ACC112 (cell line): ENCODE data around the gene UFC1.

Experiments used
- H2AFZ ChIP-seq: fragments of 200-600 bp; sonication (generic); one replicate; pipeline ENCODE4 v1.6.0; 2017; ENCODE audit warnings: antibody characterized with exemption, low read length; ENCODE audit not compliant: unreplicated experiment
- H3K27ac ChIP-seq: fragments of 200-600 bp; sonication (generic); 2 replicates; pipeline ENCODE4 v1.5.1; 2014; ENCODE audit warnings: low read depth, mild to moderate bottlenecking, antibody characterized with exemption, low read length, moderate library complexity
- H3K27me3 ChIP-seq: fragments of 200-600 bp; sonication (generic); 2 replicates; pipeline ENCODE4 v1.6.1; 2014; ENCODE audit warnings: mild to moderate bottlenecking, antibody characterized with exemption, low read length, moderate library complexity, mixed read lengths; ENCODE audit not compliant: insufficient read depth
- H3K36me3 ChIP-seq: fragments of 200-600 bp; sonication (generic); 2 replicates; pipeline ENCODE4 v1.6.1; 2016; ENCODE audit warnings: mild to moderate bottlenecking, antibody characterized with exemption, low read length, moderate library complexity, mixed read lengths; ENCODE audit not compliant: insufficient read depth
- H3K4me1 ChIP-seq: fragments of 200-600 bp; sonication (generic); one replicate; pipeline ENCODE4 v1.6.1; 2016; ENCODE audit warnings: low read length, mixed read lengths; ENCODE audit not compliant: insufficient read depth, unreplicated experiment, control insufficient read depth
- H3K4me3 ChIP-seq: fragments of 200-600 bp; sonication (generic); 2 replicates; pipeline ENCODE4 v1.5.1; 2014; ENCODE audit warnings: mild to moderate bottlenecking, low read depth, low read length
- H3K79me2 ChIP-seq: fragments of 200-600 bp; sonication (generic); one replicate; pipeline ENCODE4 v1.6.0; 2016; ENCODE audit warnings: low read length; ENCODE audit not compliant: control insufficient read depth, unreplicated experiment, insufficient read depth

UFC1 gene

GRCh38 chr1:161192476-161193465 lies 39.0 kb downstream of the UFC1 start:
- no peak overlapping the region for H3K4me3 ChIP-seq
- peaks cover 17% of the 10 kb centered on the region for H3K79me2 ChIP-seq
- H3K36me3 ChIP-seq: peaks cover 2% of the 10 kb centered on the region; the same call in 1 of the 2 replicates
- H3K27ac ChIP-seq: peak overlapping the region; percentile 35; the same call in 1 of the 2 replicates
- no peaks in the 10 kb centered on the region for H3K27me3 ChIP-seq
- H2AFZ ChIP-seq: no peak overlapping the region
- peaks cover 44% of the 10 kb centered on the region for H3K4me1 ChIP-seq

GRCh38 chr1:161193561-161194235 lies 39.9 kb downstream of the UFC1 start:
- peaks cover 2% of the 10 kb centered on the region; the same call in 1 of the 2 replicates for H3K36me3 ChIP-seq
- H2AFZ ChIP-seq: no peak overlapping the region
- H3K27ac ChIP-seq: peak overlapping the region; percentile 12; the same call in 1 of the 2 replicates
- H3K79me2 ChIP-seq: peaks cover 22% of the 10 kb centered on the region
- no peak overlapping the region for H3K4me3 ChIP-seq
- peaks cover 48% of the 10 kb centered on the region for H3K4me1 ChIP-seq
- no peaks in the 10 kb centered on the region for H3K27me3 ChIP-seq

GRCh38 chr1:161195171-161195570 lies 41.4 kb downstream of the UFC1 start:
- no peak overlapping the region for H2AFZ ChIP-seq
- no peaks in the 10 kb centered on the region for H3K27me3 ChIP-seq
- no peak overlapping the region for H3K27ac ChIP-seq

GRCh38 chr1:161196111-161196510 lies 42.3 kb downstream of the UFC1 start:
- Histone ChIP-seq H3K4me1 (peaks cover 62% of the 10 kb centered on the region), H3K27ac (peak overlapping the region; percentile 99; the same call in 1 of the 2 replicates), H3K27me3 (no peaks in the 10 kb centered on the region), H3K4me3 (peak overlapping the region; percentile 87), H3K36me3 (no peaks in the 10 kb centered on the region; the same call in 1 of the 2 replicates), H2AFZ (no peak overlapping the region), H3K79me2 (peaks cover 22% of the 10 kb centered on the region)

More at GRCh38 chr1:161195171-161195570, 41.4 kb downstream of the UFC1 start:
- Histone ChIP-seq H3K36me3 (no peaks in the 10 kb centered on the region; the same call in 1 of the 2 replicates), H3K4me1 (peaks cover 53% of the 10 kb centered on the region), H3K79me2 (peaks cover 22% of the 10 kb centered on the region), H3K4me3 (no peak overlapping the region)

GRCh38 chr1:161196521-161197451 lies 43.0 kb downstream of the UFC1 start:
- H2AFZ ChIP-seq: peak overlapping the region; percentile 71
- peaks cover 69% of the 10 kb centered on the region for H3K4me1 ChIP-seq
- no peaks in the 10 kb centered on the region; the same call in 1 of the 2 replicates for H3K36me3 ChIP-seq
- H3K79me2 ChIP-seq: peaks cover 22% of the 10 kb centered on the region
- peak overlapping the region; percentile 99 for H3K27ac ChIP-seq
- no peaks in the 10 kb centered on the region for H3K27me3 ChIP-seq
- H3K4me3 ChIP-seq: peak overlapping the region; percentile 87

- peak overlapping the region; percentile 87 for H3K4me3 ChIP-seq
- peaks cover 71% of the 10 kb centered on the region for H3K4me1 ChIP-seq
- H3K27ac ChIP-seq: peak overlapping the region; percentile 99
- peak overlapping the region; percentile 71 for H2AFZ ChIP-seq
- H3K27me3 ChIP-seq: no peaks in the 10 kb centered on the region
- H3K36me3 ChIP-seq: no peaks in the 10 kb centered on the region; the same call in 1 of the 2 replicates
- peaks cover 27% of the 10 kb centered on the region for H3K79me2 ChIP-seq
Observed at GRCh38 chr1:161197560-161198193, 43.9 kb downstream of the UFC1 start.

GRCh38 chr1:161198194-161198896 lies 44.6 kb downstream of the UFC1 start:
- Histone ChIP-seq H3K36me3 (no peaks in the 10 kb centered on the region; the same call in 1 of the 2 replicates), H2AFZ (no peak overlapping the region), H3K4me1 (peaks cover 75% of the 10 kb centered on the region), H3K27ac (peak overlapping the region; percentile 99), H3K27me3 (no peaks in the 10 kb centered on the region), H3K79me2 (peaks cover 34% of the 10 kb centered on the region), H3K4me3 (peak overlapping the region; percentile 87)

- Histone ChIP-seq H3K79me2 (peaks cover 40% of the 10 kb centered on the region), H3K27me3 (no peaks in the 10 kb centered on the region), H2AFZ (peak within 1 kb of the TSS; percentile 63), H3K36me3 (peaks cover 6% of the 10 kb centered on the region; the same call in 1 of the 2 replicates), H3K4me3 (peak within 1 kb of the TSS; percentile 87), H3K27ac (peak within 1 kb of the TSS; percentile 99), H3K4me1 (peaks cover 75% of the 10 kb centered on the region)
Observed at GRCh38 chr1:161198897-161199431, 45.2 kb downstream of the UFC1 start, which contains the start of gene ADAMTS4. Gene ADAMTS4, minus strand, starts transcription at chr1:161199054. Its CDS starts 427 bp downstream, at chr1:161198627.
